Stimulated activated CD4-positive, alpha-beta T cell treated with anti-CD3 and anti-CD28 coated beads, Interleukin-4, amount 100 ng/mL, for 4 hours (primary cell): ENCODE measurements around the gene ME3.
"Not testable (repeated sequence)": the region's sequence is repeated elsewhere in the genome, so short reads cannot be mapped to it uniquely, and the experiment has no call there.

Experiments used
- DNase-seq, 2 experiments: peaks; one replicate each; pipeline ENCODE4 v3.0.0-alpha.2; 2020

Gene ME3

DNA sequence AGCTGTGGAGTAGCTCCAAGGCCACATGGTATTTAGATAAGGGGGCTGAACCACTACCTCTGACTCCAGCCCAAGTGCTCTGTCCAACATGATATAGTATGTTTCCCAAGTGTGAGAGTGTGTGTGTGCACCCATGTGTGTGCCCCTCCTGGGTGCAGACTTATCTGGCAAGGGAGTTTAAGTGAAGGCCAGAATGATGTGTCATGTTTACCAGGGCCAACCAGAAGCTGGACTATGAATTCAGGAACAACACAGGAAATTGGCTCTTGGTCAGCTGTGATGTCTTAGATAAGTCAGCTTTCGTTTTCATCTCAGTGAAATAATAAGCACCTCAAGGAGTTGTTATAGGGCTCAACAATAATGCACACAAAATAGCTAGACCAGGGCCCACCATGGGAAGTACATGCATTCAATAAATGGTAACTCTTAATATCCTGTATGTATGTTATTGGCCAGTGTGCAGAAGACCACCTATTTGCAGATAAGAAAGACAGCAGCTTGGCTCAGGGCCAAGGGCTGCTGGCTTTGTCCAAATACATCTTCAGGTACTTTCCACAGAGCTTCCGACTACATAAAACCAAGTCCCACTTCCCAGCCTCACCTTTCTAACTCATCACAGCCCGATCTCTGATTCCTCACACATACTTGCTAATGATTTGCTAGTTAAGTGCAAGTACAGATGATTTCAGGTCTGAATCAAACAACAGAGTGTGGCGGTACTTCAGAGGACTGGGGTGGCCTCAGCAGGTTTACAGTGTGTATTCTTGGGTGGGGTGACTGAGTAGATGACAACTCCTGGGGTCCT, 120.9 kb downstream of the ME3 start:
- DNase-seq, result no peak

DNA sequence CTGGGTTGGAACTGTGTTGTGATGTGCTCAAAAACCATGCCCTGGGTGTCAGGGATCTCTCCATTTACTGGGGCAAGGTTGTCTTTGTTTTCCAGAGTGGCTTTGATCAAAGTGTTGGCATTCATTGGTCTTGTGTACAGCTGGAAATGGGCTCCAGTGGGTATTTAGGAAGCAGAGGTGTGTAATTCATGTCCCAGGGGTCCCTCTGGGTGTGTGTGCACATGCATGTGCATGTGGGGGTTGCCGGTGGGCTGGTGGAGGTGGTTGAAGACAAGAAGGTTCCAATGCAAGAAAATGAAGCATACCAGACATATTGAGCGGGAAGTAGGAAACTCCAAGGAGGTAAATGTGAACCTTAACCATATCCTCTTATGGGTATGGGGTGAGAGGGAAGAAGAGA, 121.7 kb downstream of the ME3 start:
- no peak for DNase-seq

- no peak for DNase-seq
Measured at GRCh38 chr11:86548271-86548917, 124.0 kb downstream of the ME3 start.

DNA sequence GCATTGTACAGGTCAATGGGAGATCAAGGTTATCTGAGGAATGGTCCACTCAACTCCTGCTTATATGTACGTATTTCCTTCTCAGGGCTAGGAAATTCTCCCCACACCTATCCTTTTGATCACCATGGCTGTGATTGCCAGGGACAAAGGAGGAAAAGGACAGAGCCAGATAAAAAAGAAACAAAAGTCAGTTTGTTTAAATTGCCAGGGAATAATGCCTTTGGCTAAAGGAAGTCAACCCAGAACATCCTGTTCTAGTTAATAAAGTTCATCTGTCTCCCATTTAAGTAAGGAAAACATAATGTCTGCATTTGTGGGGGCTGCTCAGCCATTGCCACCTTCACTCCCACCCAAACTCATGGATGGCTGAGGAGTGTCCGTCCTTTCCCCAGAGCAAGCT, 124.7 kb downstream of the ME3 start:
- no peak for DNase-seq

DNA sequence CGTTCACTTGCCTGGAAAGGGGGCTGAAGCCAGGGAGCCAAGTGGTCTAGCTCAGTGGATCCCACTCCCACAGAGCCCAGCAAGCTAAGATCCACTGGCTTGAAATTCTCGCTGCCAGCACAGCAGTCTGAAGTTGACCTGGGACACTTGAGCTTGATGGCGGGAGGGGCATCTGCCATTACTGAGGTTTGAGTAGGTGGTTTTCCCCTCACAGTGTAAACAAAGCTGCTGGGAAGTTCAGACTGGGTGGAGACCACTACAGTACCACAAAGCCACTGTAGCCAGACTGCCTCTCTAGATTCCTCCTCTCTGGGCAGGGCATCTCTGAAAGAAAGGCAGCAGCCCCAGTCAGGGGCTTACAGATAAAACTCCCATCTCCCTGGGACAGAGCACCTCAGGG, 131.1 kb downstream of the ME3 start:
- DNase-seq, result not testable (repeated sequence)

GRCh38 chr11:86538223-86538548, 134.2 kb downstream of the ME3 start:
- no peak for DNase-seq

DNA sequence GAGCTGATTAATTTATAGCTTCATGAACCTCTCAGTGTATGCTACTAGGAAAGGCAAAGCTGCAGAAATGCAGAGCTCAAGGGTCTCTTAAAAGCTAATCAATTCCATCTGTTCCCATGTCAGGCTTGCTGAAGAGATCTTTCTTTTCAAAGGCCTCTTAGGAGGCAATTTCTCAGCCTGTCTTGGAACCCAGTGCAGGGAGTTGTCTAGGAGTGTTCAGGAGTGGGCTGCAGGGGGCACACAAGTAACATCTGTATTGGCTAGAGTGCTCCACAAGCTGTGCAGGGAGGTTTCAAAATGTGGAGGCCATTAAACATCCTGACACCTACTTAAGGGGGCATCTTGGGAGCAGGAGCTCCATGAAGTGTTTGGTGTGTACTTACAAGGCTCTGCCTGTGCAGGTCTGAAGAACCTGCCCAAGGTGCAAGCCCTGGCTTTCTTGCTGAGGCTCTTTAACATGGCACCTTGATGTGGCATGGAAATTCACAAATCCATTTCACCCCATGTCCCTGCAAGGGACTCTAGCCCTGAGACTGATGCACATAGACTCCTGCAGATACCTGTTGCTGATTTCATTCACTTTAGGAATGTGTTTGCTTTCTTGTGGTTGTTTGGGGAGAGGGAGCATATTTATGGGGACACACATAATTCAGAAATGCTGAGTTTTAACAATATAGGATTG, 134.7 kb downstream of the ME3 start:
- DNase-seq, result no peak

DNA sequence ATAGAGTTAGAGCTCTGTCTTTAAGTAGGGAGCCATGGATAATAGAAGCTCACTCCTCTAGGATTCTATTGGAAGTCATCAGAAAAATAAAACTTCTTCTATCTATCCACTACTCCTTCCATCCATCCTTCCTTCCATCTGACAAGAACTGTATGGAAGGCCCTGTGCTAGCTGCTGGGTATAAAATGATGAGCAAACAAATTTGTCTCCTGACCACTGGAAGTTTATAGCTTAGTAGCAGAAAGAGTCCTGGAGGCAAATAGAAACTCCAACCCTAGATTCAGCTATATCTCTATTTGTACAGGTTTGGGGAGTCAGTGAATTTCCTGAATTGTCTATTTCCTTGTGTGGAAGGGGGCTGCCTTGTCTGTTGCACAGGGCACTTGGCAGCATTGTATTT, 136.6 kb downstream of the ME3 start:
- no peak for DNase-seq

DNA sequence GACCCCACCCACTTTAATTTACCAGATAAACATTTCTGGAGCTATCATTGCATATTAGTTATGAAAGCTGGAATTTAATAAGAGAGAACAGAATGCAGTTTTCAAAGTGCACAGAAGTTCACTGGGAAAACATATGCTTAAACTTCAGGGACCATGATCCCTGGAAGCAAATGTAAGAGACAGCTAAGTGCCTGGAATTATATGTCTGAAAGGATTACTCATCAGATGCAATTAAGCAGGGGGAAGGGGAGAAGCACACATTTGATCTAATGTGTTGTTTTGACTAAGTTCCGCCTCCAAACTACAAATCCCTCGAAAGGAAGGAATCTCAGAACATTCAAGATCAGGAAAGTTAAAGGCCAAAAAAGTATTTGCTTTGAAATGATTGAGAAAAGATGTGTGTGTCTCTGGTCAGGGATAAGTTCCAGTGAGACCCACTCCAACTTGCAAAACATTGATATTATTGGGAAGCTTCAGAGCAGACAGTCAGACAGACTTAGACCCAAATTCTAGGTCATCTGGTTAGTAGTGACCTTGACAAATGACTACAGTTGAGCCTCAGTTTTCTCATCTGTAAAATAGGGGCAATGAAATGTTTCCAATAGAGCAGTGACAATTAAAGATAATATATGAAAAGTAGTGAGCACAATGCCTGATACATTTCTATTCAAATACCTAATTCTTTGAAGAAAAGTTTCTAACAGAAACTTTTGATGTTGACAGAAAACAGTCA, 147.6 kb downstream of the ME3 start:
- no peak for DNase-seq

- DNase-seq, result no peak
Measured at GRCh38 chr11:86523738-86524619, 148.4 kb downstream of the ME3 start.

GRCh38 chr11:86522512-86522911, 149.9 kb downstream of the ME3 start:
- not testable (repeated sequence) for DNase-seq

DNA sequence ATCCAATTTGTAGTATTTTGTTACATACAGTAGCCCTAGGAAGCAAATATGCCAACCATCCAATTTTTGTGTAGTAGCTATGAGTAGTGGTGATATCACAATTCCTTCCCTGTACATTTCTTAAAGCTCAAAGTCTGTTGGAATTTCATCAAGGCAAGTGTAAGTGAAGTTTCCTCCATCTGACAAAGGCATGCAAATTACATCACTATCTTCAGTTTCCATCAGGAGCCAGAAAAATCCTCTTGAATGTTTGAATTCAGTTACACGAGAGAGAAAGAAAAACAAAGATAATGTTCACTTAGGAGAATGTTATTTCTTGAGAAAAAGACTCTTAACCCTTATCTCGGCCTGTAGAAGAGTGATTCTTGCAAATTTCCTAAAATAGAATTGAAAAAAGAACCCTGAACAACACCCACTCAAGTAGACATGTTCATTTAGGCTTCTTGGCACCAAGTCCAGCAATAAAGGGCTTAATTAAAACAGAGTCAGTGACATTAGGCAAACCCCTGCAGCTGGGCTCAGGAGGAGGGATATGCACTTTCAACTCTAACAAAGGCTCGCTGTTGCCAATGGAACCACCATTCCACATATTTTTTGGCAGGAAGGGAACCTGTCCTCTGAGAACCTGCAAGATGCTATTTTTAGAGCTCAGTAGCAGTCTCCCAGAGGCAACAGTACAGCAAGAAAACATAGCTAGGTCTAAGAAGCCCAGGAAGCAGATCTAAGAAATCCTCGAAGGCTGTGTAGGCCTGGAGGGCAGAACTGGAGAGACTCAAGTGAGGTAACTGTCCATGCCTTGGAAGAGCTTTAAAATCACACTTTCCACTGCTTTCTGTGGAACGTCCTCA, 153.1 kb downstream of the ME3 start:
- DNase-seq, result no peak

- no peak for DNase-seq
Measured at GRCh38 chr11:86518211-86518610, 154.2 kb downstream of the ME3 start.

DNA sequence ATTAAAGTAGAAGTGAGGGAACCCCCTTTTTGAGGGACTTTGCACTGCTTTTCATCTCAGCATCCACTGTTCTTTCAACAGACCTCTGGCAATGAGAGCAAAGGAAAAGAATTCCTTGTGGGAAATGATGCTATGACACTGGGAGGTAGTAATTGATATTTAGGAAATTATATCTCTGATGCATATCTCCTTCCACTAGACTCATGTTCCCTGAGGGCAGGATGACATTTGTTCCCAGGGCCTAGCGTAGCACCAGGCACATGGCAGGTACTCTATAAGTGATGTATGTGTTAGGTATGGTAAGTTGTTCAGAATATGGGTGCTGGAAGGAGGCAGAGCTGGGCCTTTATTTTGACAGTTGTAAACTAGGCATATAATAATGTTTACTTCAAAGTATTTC, 154.9 kb downstream of the ME3 start:
- DNase-seq, result no peak

- DNase-seq, result no peak
Measured at GRCh38 chr11:86515297-86516094, 156.9 kb downstream of the ME3 start.

DNA sequence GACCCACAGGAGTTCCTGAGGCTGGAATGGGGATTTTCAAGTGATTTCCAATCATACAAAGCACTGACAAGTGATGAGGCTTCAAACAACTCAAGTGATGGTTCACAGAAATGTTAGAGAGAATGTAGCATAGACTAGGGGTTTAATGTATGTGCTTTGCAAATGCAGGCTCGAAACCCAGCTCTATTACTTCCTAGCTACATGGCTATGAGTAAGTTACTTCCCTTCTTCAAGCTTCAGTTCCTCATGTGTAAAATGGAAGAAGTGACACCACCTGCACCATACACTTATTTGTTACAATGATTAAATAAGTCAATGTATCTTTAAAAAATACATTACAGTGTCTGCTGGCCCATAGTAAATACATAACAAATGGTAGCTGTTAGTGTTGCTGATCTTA, 158.0 kb downstream of the ME3 start:
- DNase-seq, result no peak

DNA sequence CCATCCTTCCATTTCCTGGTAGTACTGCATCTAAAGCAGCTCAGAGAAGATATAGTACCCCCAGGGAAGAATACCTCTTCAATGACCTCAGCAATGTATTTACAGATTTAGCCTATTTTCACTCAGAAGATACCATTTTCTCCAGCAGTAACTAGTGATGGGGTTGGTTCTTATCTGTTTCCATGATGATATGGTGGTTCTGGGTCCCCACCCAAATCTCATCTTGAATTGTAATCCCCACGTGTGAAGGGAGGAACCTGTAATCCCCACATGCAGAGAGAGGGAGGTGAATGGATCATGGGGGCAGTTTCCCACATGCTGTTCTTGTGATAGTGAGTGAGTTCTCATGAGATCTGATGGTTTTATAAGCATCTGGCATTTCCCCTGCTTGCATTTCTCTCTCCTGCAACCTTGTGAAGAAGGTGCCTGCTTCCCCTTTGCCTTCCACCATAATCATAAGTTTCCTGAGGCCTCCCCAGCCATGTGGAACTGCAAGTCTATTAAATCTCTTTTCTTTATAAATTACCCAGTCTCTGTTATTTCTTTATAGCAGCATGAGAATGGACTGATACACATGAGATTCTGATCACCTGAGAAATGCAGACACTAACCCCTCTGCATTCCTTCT, 158.6 kb downstream of the ME3 start:
- no peak for DNase-seq

GRCh38 chr11:86513138-86513537, 159.3 kb downstream of the ME3 start:
- no peak for DNase-seq

DNA sequence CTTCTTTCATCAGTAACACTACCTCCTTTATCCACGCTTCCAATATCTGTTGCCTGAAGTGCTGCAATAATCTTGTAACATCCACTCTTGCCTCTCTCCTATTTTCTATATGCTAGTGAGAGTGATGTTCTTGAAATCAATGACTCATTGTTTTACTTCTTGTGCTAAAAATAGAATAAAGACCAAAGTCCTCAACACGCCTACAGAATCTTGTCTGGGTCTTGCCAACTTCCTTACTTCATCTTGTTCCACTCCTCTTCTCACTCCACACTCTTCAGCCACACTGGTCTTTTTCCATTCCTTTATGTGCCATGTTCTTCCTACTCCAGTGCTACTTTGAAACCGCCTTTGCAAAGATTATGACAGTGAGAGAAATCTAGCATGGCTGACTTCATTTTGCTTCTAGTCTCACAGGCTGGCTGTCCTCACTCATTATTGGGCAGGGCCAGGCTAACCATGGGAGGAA, 161.3 kb downstream of the ME3 start:
- no peak for DNase-seq

GRCh38 chr11:86510674-86511073, 161.7 kb downstream of the ME3 start:
- no peak for DNase-seq
